Endodermal cell (in vitro differentiated cells): Measurements from ENCODE around the gene ADGRD2. TPM values are rescaled to one million over a fixed set of nuclear protein-coding genes. Genes with fewer than 3 reads are reported as not detected.
A peak's percentile ranks its signal among the peaks of the same experiment; 100 is the strongest.

ENCODE experiments used
- DNase-seq: peaks from one replicate; pipeline ENCODE4 v3.0.0-alpha.2; 2017
- H3K27ac ChIP-seq: 2 replicates; pipeline ENCODE4 v1.5.1; 2013; ENCODE audit warnings: mild to moderate bottlenecking, low read depth, low read length, moderate library complexity
- H3K27me3 ChIP-seq: 2 replicates; pipeline ENCODE4 v1.6.1; 2013; ENCODE audit warnings: mild to moderate bottlenecking, low read length, moderate library complexity; ENCODE audit not compliant: insufficient read depth, control insufficient read depth, poor library complexity, severe bottlenecking
- H3K36me3 ChIP-seq: 2 replicates; pipeline ENCODE4 v1.7.0; 2013; ENCODE audit warnings: mild to moderate bottlenecking, low read length, moderate library complexity; ENCODE audit not compliant: control insufficient read depth, insufficient read depth
- H3K4me1 ChIP-seq: one replicate; pipeline ENCODE4 v1.7.0; 2013; ENCODE audit warnings: low read length; ENCODE audit not compliant: control insufficient read depth, insufficient read depth
- H3K4me3 ChIP-seq: 2 replicates; pipeline ENCODE4 v1.5.1; 2013; ENCODE audit warnings: mild to moderate bottlenecking, low read length, moderate library complexity
- H3K9ac ChIP-seq: 2 replicates; pipeline ENCODE4 v1.6.1; 2013; ENCODE audit warnings: mild to moderate bottlenecking, low read length, moderate library complexity; ENCODE audit not compliant: poor library complexity, severe bottlenecking; ENCODE audit errors: extremely low read depth
- H3K9me3 ChIP-seq: 2 replicates; pipeline ENCODE4 v1.6.1; 2013; ENCODE audit warnings: mild to moderate bottlenecking, low read length, moderate library complexity; ENCODE audit not compliant: control insufficient read depth
- H3K27ac Mint-ChIP-seq: 2 replicates; pipeline ENCODE4 v1.8.0; 2020; ENCODE audit warnings: mixed read lengths
- H3K27me3 Mint-ChIP-seq: 2 replicates; pipeline ENCODE4 v1.8.0; 2021; ENCODE audit warnings: mild to moderate bottlenecking, mixed read lengths; ENCODE audit not compliant: insufficient read depth
- H3K36me3 Mint-ChIP-seq: 2 replicates; pipeline ENCODE4 v1.8.0; 2020; ENCODE audit warnings: low read depth, mixed read lengths
- H3K4me1 Mint-ChIP-seq: 2 replicates; pipeline ENCODE4 v1.8.0; 2020; ENCODE audit warnings: mixed read lengths
- H3K4me3 Mint-ChIP-seq: 2 replicates; pipeline ENCODE4 v1.8.0; 2020; ENCODE audit warnings: mild to moderate bottlenecking, moderate library complexity, mixed read lengths
- H3K9me3 Mint-ChIP-seq: 2 replicates; pipeline ENCODE4 v1.8.0; 2020; ENCODE audit warnings: mild to moderate bottlenecking, mixed read lengths
- WGBS, 2 experiments: methylation state at CpG; one replicate each; pipeline versions ENCODE4 v1.1.5 to v1.1.7; 2013; ENCODE audit warnings: missing lambda C conversion rate in 2 of 2, mixed read lengths in 1 of 2; ENCODE audit not compliant: insufficient coverage in 1 of 2, insufficient read length in 1 of 2; 5-methylcytosine and 5-hydroxymethylcytosine counted together
- long read RNA-seq, 4 experiments: library from polyadenylated mRNA in 2 of 4; library from RNA in 1 of 4; library from capped mRNA in 1 of 4; stranded (forward) in 3 of 4; unstranded in 1 of 4; transcript quantifications; one replicate each; pipeline ENCODE4 v2.0.0, GENCODE V29; 2020 to 2021; ENCODE audit warnings: inconsistent platforms in 1 of 4
- polyA plus RNA-seq, 2 experiments: library from polyadenylated mRNA; stranded (reverse); fragments of 50-300 nt; gene quantifications; one replicate each; pipeline ENCODE4 v1.2.3, GENCODE V29; 2013
- total RNA-seq, 2 donors: library from RNA; stranded (reverse); fragmentation: NEBNext Ultra II Directional in 1 of 2; extraction: Animal tissue kit (Norgen Biotek cat#: 25700) in 1 of 2; gene quantifications; 2 replicates in 1 of 2; 3 replicates in 1 of 2; pipeline ENCODE4 v1.2.1, GENCODE V29; 2021
- TF ChIP-seq, protein P1 (sequence below): fragments of 200-600 bp; sonication (generic); conservative IDR thresholded peaks from 2 replicates; pipeline ENCODE4 v1.5.0; 2021; ENCODE audit warnings: antibody characterized with exemption, mild to moderate bottlenecking

The ADGRD2 gene, protein sequence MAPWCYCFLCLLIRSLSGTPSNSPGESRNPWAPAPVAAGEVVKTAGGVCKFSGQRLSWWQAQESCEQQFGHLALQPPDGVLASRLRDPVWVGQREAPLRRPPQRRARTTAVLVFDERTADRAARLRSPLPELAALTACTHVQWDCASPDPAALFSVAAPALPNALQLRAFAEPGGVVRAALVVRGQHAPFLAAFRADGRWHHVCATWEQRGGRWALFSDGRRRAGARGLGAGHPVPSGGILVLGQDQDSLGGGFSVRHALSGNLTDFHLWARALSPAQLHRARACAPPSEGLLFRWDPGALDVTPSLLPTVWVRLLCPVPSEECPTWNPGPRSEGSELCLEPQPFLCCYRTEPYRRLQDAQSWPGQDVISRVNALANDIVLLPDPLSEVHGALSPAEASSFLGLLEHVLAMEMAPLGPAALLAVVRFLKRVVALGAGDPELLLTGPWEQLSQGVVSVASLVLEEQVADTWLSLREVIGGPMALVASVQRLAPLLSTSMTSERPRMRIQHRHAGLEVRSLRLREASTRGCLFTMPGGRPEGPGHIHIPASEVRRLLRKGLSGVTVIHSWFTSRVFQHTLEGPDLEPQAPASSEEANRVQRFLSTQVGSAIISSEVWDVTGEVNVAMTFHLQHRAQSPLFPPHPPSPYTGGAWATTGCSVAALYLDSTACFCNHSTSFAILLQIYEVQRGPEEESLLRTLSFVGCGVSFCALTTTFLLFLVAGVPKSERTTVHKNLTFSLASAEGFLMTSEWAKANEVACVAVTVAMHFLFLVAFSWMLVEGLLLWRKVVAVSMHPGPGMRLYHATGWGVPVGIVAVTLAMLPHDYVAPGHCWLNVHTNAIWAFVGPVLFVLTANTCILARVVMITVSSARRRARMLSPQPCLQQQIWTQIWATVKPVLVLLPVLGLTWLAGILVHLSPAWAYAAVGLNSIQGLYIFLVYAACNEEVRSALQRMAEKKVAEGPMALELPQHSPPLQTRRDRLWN
- total RNA-seq, result under 1 TPM; 0.33 to 0.40 TPM
- polyA plus RNA-seq (2013, experiment 1 of 2), result 0.36 TPM
- polyA plus RNA-seq (2013, experiment 2 of 2), result 0.54 TPM
- long read RNA-seq, experiment 1, result 0 reads
- long read RNA-seq, experiment 2, result 0 reads
- long read RNA-seq, experiment 3, result 0 reads
- long read RNA-seq, experiment 4, result 0 reads

DNA sequence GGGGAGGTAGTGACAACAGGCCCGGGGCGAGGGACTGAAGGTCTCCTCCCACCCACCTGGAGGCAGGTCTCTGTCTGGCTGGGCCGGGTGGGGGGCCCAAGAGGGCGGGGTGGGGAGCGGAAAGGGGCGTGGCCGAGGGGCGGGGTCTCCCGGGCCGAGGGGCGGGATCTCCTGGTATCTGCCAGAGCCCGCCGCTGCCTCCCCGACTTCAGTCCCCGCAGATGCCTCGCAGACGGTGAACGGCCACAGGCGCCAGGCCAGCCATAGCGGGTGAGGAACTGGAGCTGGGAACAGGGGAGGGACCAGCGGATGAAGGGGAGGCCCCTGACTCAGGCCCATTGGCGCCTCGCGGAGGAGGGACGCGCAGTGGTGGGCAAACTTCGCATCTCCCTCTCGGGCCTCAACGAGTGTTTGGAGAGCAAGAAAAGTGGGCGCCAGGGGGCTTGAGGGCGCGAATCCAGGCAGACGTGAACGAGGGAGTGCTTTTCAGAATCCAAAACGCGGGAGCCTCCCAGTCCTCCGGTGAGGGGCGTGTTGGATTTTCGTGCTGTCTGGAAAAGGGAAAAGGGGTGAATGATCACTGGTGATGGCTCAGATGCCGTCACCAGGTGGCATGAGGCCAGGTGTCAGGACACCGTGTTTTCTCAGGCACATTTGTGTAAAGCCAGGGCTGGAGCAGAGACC lies at the start of gene ADGRD2:
TSS of gene ADGRD2 (plus strand) at position 211 of the 684 bp plus-strand sequence. CDS start 1,216 bp downstream, outside the sequence.
- Histone ChIP-seq H3K9ac (no peak within 1 kb of the TSS), H3K27me3 (peaks cover 37% of the 10 kb centered on the region), H3K9me3 (no peaks in the 10 kb centered on the region), H3K27ac (no peak within 1 kb of the TSS), H3K4me3 (peak within 1 kb of the TSS; percentile 66), H3K36me3 (no peaks in the 10 kb centered on the region), H3K4me1 (peaks cover 6% of the 10 kb centered on the region)
- Mint-ChIP-seq H3K4me1 (peaks cover 8% of the 10 kb centered on the region), H3K27ac (peak within 1 kb of the TSS; percentile 45), H3K4me3 (peak within 1 kb of the TSS; percentile 52), H3K27me3 (peaks cover 39% of the 10 kb centered on the region), H3K9me3 (no peaks in the 10 kb centered on the region), H3K36me3 (no peaks in the 10 kb centered on the region)
- TF ChIP-seq, protein P1, sequence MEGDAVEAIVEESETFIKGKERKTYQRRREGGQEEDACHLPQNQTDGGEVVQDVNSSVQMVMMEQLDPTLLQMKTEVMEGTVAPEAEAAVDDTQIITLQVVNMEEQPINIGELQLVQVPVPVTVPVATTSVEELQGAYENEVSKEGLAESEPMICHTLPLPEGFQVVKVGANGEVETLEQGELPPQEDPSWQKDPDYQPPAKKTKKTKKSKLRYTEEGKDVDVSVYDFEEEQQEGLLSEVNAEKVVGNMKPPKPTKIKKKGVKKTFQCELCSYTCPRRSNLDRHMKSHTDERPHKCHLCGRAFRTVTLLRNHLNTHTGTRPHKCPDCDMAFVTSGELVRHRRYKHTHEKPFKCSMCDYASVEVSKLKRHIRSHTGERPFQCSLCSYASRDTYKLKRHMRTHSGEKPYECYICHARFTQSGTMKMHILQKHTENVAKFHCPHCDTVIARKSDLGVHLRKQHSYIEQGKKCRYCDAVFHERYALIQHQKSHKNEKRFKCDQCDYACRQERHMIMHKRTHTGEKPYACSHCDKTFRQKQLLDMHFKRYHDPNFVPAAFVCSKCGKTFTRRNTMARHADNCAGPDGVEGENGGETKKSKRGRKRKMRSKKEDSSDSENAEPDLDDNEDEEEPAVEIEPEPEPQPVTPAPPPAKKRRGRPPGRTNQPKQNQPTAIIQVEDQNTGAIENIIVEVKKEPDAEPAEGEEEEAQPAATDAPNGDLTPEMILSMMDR, result peak; percentile 19
- DNase-seq, result peak; percentile 97
- WGBS, 2 experiments, result 9 to 10% methylated on average over 26 to 41 of the region's 41 CpGs

DNA sequence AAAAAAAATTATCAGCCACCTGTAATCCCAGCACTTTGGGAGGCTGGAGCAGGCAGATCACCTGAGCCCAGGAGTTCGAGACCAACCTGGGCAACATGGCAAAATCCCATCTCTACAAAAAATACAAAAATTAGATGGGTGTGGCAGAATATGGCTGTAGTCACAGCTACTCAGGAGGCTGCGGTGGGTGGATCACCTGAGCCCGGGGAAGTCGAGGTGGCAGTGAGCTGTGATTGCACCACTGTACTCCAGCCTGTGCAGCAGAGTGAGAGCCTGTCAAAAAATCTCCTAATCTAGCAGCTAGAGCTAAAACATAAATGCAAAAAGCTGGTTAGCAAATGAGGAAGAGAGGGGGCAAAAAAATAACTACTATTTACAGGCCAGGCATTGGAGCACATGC lies 47.0 kb upstream of the ADGRD2 start:
- WGBS, 2 experiments, result 96 to 97% methylated on average over 4 of the region's 4 CpGs
- peaks cover 12% of the 10 kb centered on the region for H3K4me1 Mint-ChIP-seq
- Histone ChIP-seq H3K36me3 (peaks cover 92% of the 10 kb centered on the region), H3K4me1 (peaks cover 4% of the 10 kb centered on the region), H3K27ac (no peak overlapping the region), H3K27me3 (no peaks in the 10 kb centered on the region), H3K9ac (no peak overlapping the region), H3K9me3 (no peaks in the 10 kb centered on the region), H3K4me3 (no peak overlapping the region)
- no peaks in the 10 kb centered on the region for H3K27me3 Mint-ChIP-seq
- TF ChIP-seq, protein P1, result no peak
- H3K27ac Mint-ChIP-seq, result no peak overlapping the region
- H3K36me3 Mint-ChIP-seq, result peaks cover 50% of the 10 kb centered on the region
- no peaks in the 10 kb centered on the region for H3K9me3 Mint-ChIP-seq
- DNase-seq, result no peak
- no peak overlapping the region for H3K4me3 Mint-ChIP-seq

DNA sequence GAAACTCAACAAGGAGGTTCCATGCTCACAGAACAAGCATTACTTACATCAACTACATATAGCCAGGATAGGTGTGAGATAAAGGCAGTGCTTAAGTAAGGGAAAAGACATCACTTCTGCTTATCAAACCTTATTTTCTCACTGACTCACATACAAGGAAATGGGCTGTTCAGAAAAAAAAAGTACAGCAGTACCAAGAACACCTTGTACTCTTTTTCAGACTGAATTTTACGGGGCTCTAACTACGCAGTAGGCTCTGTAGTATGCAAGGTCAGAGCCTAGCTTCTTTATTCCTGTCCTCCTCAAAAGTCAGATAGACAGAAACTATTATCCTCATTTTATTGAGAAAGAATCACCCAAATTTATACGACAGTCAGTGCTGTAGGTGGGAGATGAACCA lies 40.8 kb upstream of the ADGRD2 start:
- H3K36me3 Mint-ChIP-seq, result peaks cover 70% of the 10 kb centered on the region
- Histone ChIP-seq H3K4me1 (peaks cover 5% of the 10 kb centered on the region), H3K27me3 (no peaks in the 10 kb centered on the region), H3K9me3 (no peaks in the 10 kb centered on the region), H3K4me3 (no peak overlapping the region), H3K36me3 (peaks cover 92% of the 10 kb centered on the region), H3K27ac (no peak overlapping the region), H3K9ac (no peak overlapping the region)
- WGBS, 2 experiments, result 97 to 100% methylated on average over 2 to 3 of the region's 3 CpGs
- H3K4me3 Mint-ChIP-seq, result no peak overlapping the region
- peaks cover 3% of the 10 kb centered on the region for H3K4me1 Mint-ChIP-seq
- H3K27me3 Mint-ChIP-seq, result no peaks in the 10 kb centered on the region
- TF ChIP-seq, protein P1, result no peak
- DNase-seq, result no peak
- no peak overlapping the region for H3K27ac Mint-ChIP-seq
- no peaks in the 10 kb centered on the region for H3K9me3 Mint-ChIP-seq
